HEK293 (cell line): ENCODE data around the gene IGIP.
A peak's percentile ranks its signal among the peaks of the same experiment; 100 is the strongest.

ENCODE experiments used
- CTCF ChIA-PET: fragments of 350-600 bp; formaldehyde crosslinking; extraction: SDS; loops from one replicate; lab custom pipeline; 2021; ENCODE audit warnings: antibody characterized with exemption; lab: Yijun Ruan, JAX
- POLR2A ChIA-PET: fragments of 300-600 bp; formaldehyde crosslinking; extraction: SDS; loops from one replicate; lab custom pipeline; 2020; ENCODE audit warnings: antibody characterized with exemption, inconsistent platforms; lab: Yijun Ruan, JAX
- H3K27ac ChIP-seq: fragments of 200-500 bp; sonication (Bioruptor generic); 2 replicates; pipeline ENCODE4 v1.5.1; 2014; ENCODE audit warnings: low read depth, low read length, control low read depth, inconsistent platforms; ENCODE audit errors: extremely low read depth
- H3K36me3 ChIP-seq, 2 experiments: fragments of 200-500 bp in 1 of 2; sonication (Bioruptor generic) in 1 of 2; 1 replicate in 1 of 2; 2 replicates in 1 of 2; pipeline ENCODE4 v1.5.1; 2014 to 2017; ENCODE audit warnings: inconsistent platforms in 2 of 2, low read length in 2 of 2; ENCODE audit not compliant: control insufficient read depth in 2 of 2, insufficient read depth in 1 of 2
- H3K4me1 ChIP-seq: fragments of 200-500 bp; sonication (Bioruptor generic); 2 replicates; pipeline ENCODE4 v1.5.1; 2014; ENCODE audit warnings: mild to moderate bottlenecking, low read length, inconsistent platforms; ENCODE audit not compliant: control insufficient read depth, insufficient read depth
- H3K4me3 ChIP-seq: 2 replicates; pipeline ENCODE4 v1.5.1; 2011; ENCODE audit warnings: low read depth, mild to moderate bottlenecking, control low read depth, low read length, moderate library complexity
- H3K9me3 ChIP-seq: fragments of 200-500 bp; sonication (Bioruptor generic); 2 replicates; pipeline ENCODE4 v1.5.1; 2014; ENCODE audit warnings: low read depth, low read length, inconsistent platforms; ENCODE audit not compliant: control insufficient read depth, insufficient read depth
- KLF1 ChIP-seq: fragments of 450-650 bp; formaldehyde crosslinking; IDR thresholded peaks from 2 replicates; pipeline ENCODE4 v1.5.1; 2016; ENCODE audit warnings: missing biosample characterization, missing genetic modification characterization
- KLF9 ChIP-seq: fragments of 450-650 bp; formaldehyde crosslinking; IDR thresholded peaks from 2 replicates; pipeline ENCODE4 v1.5.1; 2016; ENCODE audit warnings: missing biosample characterization, missing genetic modification characterization, low read depth
- ZBTB17 ChIP-seq: fragments of 450-650 bp; formaldehyde crosslinking; IDR thresholded peaks from 2 replicates; pipeline ENCODE4 v1.5.1; 2016; ENCODE audit warnings: missing biosample characterization, missing genetic modification characterization
- ZBTB20 ChIP-seq: fragments of 450-650 bp; formaldehyde crosslinking; IDR thresholded peaks from 2 replicates; pipeline ENCODE4 v1.5.1; 2016; ENCODE audit warnings: missing biosample characterization, missing genetic modification characterization
- ZNF114 ChIP-seq: fragments of 450-650 bp; formaldehyde crosslinking; IDR thresholded peaks from 2 replicates; pipeline ENCODE4 v1.5.0; 2017; ENCODE audit warnings: missing biosample characterization, missing genetic modification characterization
- ZNF16 ChIP-seq: fragments of 450-650 bp; formaldehyde crosslinking; IDR thresholded peaks from 2 replicates; pipeline ENCODE4 v1.5.1; 2016; ENCODE audit warnings: low read depth, missing biosample characterization, missing genetic modification characterization
- ZNF223 ChIP-seq: fragments of 450-650 bp; formaldehyde crosslinking; IDR thresholded peaks from 2 replicates; pipeline ENCODE4 v1.5.1; 2016; ENCODE audit warnings: missing biosample characterization, missing genetic modification characterization
- ZNF248 ChIP-seq: fragments of 450-650 bp; formaldehyde crosslinking; IDR thresholded peaks from 2 replicates; pipeline ENCODE4 v1.5.1; 2017; ENCODE audit warnings: missing biosample characterization, missing genetic modification characterization
- ZNF302 ChIP-seq: fragments of 450-650 bp; formaldehyde crosslinking; IDR thresholded peaks from 2 replicates; pipeline ENCODE4 v1.5.1; 2016; ENCODE audit warnings: missing biosample characterization, missing genetic modification characterization, low read depth
- ZNF37A ChIP-seq: fragments of 450-650 bp; IDR thresholded peaks from 2 replicates; pipeline ENCODE4 v1.5.1; 2018; ENCODE audit warnings: missing biosample characterization, missing genetic modification characterization
- ZNF426 ChIP-seq: fragments of 450-650 bp; formaldehyde crosslinking; IDR thresholded peaks from 2 replicates; pipeline ENCODE4 v1.5.1; 2017; ENCODE audit warnings: missing biosample characterization, missing genetic modification characterization, mild to moderate bottlenecking, inconsistent platforms, moderate library complexity
- ZNF514 ChIP-seq: fragments of 450-650 bp; formaldehyde crosslinking; IDR thresholded peaks from 2 replicates; pipeline ENCODE4 v1.5.1; 2016; ENCODE audit warnings: missing biosample characterization, missing genetic modification characterization
- ZNF747 ChIP-seq: fragments of 450-650 bp; formaldehyde crosslinking; IDR thresholded peaks from 2 replicates; pipeline ENCODE4 v1.5.1; 2016; ENCODE audit warnings: missing biosample characterization, missing genetic modification characterization
- ZNF830 ChIP-seq: fragments of 450-650 bp; IDR thresholded peaks from 2 replicates; pipeline ENCODE4 v1.5.0; 2018; ENCODE audit warnings: missing biosample characterization, missing genetic modification characterization, low read depth, mild to moderate bottlenecking, moderate library complexity
- ZSCAN23 ChIP-seq: fragments of 450-650 bp; formaldehyde crosslinking; IDR thresholded peaks from 2 replicates; pipeline ENCODE4 v1.5.1; 2016; ENCODE audit warnings: missing biosample characterization, missing genetic modification characterization
- TF ChIP-seq, protein P1 (sequence below): fragments of 450-650 bp; formaldehyde crosslinking; IDR thresholded peaks from 2 replicates; pipeline ENCODE4 v1.5.1; 2017; ENCODE audit warnings: missing biosample characterization, missing genetic modification characterization
- TF ChIP-seq, protein P2 (sequence below): fragments of 450-650 bp; formaldehyde crosslinking; IDR thresholded peaks from 2 replicates; pipeline ENCODE4 v1.5.1; 2017; ENCODE audit warnings: missing biosample characterization, mild to moderate bottlenecking, missing genetic modification characterization, moderate library complexity
- TF ChIP-seq, protein P3 (sequence below): fragments of 450-650 bp; formaldehyde crosslinking; IDR thresholded peaks from 2 replicates; pipeline ENCODE4 v1.5.1; 2016; ENCODE audit warnings: missing biosample characterization, missing genetic modification characterization
- TF ChIP-seq, protein P4 (sequence below): fragments of 450-650 bp; formaldehyde crosslinking; conservative IDR thresholded peaks from 2 replicates; pipeline ENCODE4 v1.5.1; 2016; ENCODE audit warnings: low read depth, missing biosample characterization, missing genetic modification characterization
- TF ChIP-seq, protein P5 (sequence below): fragments of 450-650 bp; formaldehyde crosslinking; IDR thresholded peaks from 2 replicates; pipeline ENCODE4 v1.5.1; 2017; ENCODE audit warnings: missing biosample characterization, missing genetic modification characterization

The IGIP gene

DNA sequence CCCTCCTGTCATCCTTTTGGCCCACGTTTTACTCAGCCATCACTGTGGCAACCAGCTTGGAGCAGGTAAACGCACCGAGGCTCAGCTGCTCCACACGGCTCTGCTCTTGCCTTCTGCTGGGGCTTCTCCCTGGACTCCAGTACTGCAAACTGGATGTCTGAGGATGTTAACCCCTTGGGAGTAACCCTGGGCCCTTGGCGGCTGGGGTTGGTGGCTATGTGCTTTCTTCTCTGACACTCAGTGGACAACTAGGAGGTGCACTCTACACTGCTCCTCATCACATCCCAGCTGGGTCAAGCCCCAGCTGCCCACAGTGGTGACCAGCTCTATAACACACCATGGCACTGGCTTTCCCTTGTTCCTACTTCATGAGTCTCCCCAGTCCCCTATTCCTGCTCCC, 37.0 kb downstream of the IGIP start:
- H3K4me1 ChIP-seq, result no peaks in the 10 kb centered on the region
- POLR2A ChIA-PET, result no interaction called here

DNA sequence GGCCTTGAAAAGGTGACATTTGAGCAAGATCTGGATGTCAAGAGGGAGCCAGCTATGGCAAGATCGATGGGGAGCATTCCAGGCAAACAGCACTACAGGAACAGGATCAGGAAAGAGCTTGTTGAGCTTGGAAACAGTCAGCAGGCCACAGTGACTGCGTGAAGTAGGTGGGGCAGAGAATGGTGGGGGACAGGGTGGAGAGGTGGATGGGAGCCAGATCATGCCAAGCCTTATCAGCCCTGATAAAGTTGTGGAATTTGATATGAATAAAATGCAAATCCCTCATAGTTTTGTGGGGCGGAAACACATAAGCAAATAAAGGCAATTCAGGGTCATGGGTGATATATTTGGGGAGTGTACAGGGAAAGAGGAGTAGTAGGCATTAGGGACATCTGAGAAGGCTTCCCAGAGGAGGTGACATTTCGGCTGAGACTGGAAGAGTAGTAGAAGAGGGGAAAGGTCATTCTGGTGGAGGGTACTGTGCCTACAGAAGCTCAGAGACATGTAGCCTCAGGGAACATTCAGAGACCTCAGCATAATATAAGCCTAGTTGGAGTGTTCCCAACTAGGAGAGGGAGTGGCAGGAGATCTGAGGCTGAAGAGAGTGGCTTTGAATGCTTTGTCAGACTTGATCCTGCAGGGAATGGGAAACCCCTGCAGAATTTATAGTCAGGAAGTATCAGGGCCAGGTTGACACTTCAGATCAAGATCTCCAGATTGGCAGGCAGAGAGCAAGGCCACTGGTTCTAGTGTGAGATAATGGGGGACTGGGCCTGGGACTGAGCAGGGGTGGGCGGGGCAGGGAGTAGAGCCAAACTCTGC, 39.6 kb downstream of the IGIP start:
- Histone ChIP-seq H3K9me3 (no peaks in the 10 kb centered on the region), H3K27ac (no peak overlapping the region), H3K36me3 (no peaks in the 10 kb centered on the region), H3K4me1 (peaks cover 9% of the 10 kb centered on the region), H3K4me3 (no peak overlapping the region)
- CTCF ChIA-PET, result interaction anchor here (0.7 to 1.5 kb wide), 4 partner anchors 13 to 196 kb away, joined by 3 read pairs; no protein-coding TSS in a partner anchor
- POLR2A ChIA-PET, result no interaction called here
- TF ChIP-seq KLF1 (tag by site-specific recombination), result peak; percentile 89
- peak; percentile 43; the same call in 1 of the 2 replicates for TF ChIP-seq ZBTB17 (tag by site-specific recombination)
- TF ChIP-seq ZNF830 (tag by site-specific recombination), result no peak
- TF ChIP-seq, protein P1, sequence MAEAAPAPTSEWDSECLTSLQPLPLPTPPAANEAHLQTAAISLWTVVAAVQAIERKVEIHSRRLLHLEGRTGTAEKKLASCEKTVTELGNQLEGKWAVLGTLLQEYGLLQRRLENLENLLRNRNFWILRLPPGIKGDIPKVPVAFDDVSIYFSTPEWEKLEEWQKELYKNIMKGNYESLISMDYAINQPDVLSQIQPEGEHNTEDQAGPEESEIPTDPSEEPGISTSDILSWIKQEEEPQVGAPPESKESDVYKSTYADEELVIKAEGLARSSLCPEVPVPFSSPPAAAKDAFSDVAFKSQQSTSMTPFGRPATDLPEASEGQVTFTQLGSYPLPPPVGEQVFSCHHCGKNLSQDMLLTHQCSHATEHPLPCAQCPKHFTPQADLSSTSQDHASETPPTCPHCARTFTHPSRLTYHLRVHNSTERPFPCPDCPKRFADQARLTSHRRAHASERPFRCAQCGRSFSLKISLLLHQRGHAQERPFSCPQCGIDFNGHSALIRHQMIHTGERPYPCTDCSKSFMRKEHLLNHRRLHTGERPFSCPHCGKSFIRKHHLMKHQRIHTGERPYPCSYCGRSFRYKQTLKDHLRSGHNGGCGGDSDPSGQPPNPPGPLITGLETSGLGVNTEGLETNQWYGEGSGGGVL (tag by site-specific recombination), result 0 out of 2 replicates have a peak, but pooled peaks have one; percentile 22
- no peak for TF ChIP-seq KLF9 (tag by site-specific recombination)

More for the DNA sequence above, 37.0 kb downstream of the IGIP start:
- Histone ChIP-seq H3K27ac (no peak overlapping the region), H3K9me3 (no peaks in the 10 kb centered on the region), H3K4me3 (no peak overlapping the region), H3K36me3 (no peaks in the 10 kb centered on the region)
- TF ChIP-seq, protein P2, sequence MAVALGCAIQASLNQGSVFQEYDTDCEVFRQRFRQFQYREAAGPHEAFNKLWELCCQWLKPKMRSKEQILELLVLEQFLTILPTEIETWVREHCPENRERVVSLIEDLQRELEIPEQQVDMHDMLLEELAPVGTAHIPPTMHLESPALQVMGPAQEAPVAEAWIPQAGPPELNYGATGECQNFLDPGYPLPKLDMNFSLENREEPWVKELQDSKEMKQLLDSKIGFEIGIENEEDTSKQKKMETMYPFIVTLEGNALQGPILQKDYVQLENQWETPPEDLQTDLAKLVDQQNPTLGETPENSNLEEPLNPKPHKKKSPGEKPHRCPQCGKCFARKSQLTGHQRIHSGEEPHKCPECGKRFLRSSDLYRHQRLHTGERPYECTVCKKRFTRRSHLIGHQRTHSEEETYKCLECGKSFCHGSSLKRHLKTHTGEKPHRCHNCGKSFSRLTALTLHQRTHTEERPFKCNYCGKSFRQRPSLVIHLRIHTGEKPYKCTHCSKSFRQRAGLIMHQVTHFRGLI (tag by site-specific recombination), result no peak
- TF ChIP-seq, protein P3, sequence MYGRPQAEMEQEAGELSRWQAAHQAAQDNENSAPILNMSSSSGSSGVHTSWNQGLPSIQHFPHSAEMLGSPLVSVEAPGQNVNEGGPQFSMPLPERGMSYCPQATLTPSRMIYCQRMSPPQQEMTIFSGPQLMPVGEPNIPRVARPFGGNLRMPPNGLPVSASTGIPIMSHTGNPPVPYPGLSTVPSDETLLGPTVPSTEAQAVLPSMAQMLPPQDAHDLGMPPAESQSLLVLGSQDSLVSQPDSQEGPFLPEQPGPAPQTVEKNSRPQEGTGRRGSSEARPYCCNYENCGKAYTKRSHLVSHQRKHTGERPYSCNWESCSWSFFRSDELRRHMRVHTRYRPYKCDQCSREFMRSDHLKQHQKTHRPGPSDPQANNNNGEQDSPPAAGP, result no peak
- TF ChIP-seq ZNF16 (tag by site-specific recombination) (no peak), ZSCAN23 (tag by site-specific recombination) (no peak), ZNF426 (tag by site-specific recombination) (no peak), ZNF223 (tag by site-specific recombination) (no peak), ZNF114 (no peak), ZNF248 (tag by site-specific recombination) (no peak), ZNF37A (tag by site-specific recombination) (no peak), ZNF514 (tag by site-specific recombination) (no peak), ZBTB20 (tag by site-specific recombination) (no peak), ZNF302 (tag by site-specific recombination) (no peak), ZNF747 (tag by site-specific recombination) (no peak)
- TF ChIP-seq, protein P4, sequence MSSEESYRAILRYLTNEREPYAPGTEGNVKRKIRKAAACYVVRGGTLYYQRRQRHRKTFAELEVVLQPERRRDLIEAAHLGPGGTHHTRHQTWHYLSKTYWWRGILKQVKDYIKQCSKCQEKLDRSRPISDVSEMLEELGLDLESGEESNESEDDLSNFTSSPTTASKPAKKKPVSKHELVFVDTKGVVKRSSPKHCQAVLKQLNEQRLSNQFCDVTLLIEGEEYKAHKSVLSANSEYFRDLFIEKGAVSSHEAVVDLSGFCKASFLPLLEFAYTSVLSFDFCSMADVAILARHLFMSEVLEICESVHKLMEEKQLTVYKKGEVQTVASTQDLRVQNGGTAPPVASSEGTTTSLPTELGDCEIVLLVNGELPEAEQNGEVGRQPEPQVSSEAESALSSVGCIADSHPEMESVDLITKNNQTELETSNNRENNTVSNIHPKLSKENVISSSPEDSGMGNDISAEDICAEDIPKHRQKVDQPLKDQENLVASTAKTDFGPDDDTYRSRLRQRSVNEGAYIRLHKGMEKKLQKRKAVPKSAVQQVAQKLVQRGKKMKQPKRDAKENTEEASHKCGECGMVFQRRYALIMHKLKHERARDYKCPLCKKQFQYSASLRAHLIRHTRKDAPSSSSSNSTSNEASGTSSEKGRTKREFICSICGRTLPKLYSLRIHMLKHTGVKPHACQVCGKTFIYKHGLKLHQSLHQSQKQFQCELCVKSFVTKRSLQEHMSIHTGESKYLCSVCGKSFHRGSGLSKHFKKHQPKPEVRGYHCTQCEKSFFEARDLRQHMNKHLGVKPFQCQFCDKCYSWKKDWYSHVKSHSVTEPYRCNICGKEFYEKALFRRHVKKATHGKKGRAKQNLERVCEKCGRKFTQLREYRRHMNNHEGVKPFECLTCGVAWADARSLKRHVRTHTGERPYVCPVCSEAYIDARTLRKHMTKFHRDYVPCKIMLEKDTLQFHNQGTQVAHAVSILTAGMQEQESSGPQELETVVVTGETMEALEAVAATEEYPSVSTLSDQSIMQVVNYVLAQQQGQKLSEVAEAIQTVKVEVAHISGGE, result no peak
- TF ChIP-seq, protein P5, sequence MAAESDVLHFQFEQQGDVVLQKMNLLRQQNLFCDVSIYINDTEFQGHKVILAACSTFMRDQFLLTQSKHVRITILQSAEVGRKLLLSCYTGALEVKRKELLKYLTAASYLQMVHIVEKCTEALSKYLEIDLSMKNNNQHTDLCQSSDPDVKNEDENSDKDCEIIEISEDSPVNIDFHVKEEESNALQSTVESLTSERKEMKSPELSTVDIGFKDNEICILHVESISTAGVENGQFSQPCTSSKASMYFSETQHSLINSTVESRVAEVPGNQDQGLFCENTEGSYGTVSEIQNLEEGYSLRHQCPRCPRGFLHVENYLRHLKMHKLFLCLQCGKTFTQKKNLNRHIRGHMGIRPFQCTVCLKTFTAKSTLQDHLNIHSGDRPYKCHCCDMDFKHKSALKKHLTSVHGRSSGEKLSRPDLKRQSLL, result no peak
- CTCF ChIA-PET, result interaction anchor here (1.4 kb wide), 1 partner anchor 89 kb away, joined by 7 read pairs; no protein-coding TSS in a partner anchor
